Stimulated activated CD4-positive, alpha-beta T cell treated with anti-CD3 and anti-CD28 coated beads, Interleukin-1b, Interleukin-23, amount 100 ng/mL, for 1 hour (primary cell): ENCODE data around the gene PRSS22.

Experiments
- DNase-seq, 2 donors: peaks; one replicate each; pipeline ENCODE4 v3.0.0-alpha.2; 2020; ENCODE audit warnings: low read depth in 2 of 2

The PRSS22 gene

DNA sequence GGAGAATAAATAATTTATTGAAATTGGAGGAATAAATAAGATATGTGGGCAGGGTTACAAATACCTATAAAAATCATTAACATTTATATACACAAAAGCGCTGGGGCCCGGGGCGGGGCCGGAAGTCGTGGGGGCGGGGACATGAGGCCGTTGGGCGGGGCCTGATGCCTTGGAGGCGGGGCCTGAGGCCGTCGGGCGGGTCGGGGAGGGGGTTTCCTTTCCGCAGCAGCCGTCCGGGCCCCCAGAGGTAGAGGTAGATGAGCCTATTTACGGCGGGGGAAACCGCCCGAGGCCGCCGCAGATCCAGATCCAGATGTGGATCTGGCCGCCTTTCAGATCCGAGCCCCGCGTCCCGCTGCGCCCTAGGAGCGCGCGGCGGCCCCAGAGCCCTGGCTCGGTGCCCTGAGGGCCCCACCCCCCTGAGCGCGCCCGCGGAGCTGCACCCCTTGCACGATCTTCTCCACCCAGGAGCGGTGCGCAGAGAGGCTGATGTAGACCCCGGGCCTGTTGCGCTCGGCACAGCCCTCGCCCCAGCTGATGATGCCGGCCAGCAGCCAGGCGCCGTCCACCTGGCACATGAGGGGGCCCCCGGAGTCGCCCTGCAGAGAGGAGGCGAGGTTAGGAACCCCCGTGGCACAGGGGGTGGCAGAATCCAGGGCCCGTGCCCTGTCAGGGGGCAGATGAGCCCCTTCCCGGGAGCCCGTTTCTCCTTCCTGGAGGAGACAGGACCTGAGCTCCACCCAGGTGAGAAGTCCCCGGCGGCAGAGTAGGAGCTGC lies 5.1 kb downstream of the PRSS22 start:
- DNase-seq, result no peak

DNA sequence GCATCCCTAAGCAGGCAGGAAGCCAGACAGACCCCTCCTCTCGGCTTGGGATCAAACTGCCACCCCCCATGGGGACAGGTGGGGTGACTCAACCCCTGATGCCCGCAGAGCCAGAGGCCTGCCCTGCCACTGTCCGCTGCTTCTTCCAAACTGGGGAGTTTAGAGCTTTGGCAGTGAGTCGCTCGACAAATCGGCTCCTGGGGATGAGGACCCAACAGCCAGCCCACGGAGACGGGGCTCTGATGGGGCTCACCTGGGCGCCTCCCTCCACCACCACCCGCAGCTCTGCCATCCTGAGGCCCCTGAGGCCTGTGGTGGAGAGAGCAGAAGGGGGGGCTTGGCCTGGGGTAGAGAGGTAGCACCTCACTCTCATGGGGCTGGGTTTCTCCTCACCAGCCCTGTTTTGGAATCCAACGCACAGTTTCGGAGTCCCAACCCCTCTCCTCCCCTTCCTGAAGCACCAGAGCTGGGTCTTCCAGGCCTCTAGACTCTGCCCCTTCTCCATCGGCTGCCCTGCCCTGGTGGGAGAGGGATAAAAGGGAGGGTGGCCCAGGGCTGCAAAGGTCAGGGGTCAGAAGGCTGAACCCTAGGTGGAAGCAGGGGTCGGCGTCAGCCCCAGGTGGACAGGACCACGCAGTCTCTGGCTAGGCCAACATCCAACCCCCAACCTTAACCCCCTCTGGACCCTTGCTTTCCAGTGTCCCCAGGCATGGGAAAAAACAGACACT lies 5.8 kb downstream of the PRSS22 start:
- no peak for DNase-seq

DNA sequence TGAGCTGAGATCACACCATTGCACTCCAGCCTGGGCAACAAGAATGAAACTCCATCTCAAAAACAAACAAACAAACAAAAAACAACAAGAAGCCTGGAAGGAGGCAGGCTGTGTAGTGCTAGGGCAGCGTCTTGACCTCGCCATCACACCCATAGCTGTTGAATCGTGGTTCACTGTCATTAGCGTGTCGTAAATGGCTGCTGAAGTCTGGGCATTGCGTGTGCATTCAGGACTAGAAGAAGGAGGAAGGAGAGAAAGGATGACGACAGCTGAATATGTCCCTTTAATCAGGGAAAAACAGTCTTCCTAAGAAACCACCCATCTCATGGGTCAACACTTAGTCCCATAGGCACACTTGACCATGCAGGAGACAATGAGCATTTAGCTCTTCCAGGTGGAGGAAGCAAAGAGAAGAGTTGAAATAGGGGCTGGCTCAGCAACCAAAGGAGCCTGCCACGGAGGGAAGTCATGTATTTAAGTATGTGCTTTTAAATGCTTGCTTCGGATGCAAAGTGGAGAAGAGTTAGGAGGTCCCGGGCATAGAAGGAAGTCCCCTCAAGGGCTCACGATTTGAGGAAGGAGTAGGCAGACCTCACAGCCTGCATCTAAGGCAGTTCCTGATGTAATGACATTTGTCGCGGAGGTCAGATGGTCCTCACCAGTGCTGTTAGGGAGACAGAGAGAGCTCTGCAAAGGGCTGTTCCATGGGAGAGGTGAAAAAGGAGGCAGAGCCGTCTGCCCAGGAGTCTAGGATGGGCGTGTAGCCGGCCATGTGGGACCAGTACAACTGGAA lies 8.8 kb downstream of the PRSS22 start:
- no peak for DNase-seq

DNA sequence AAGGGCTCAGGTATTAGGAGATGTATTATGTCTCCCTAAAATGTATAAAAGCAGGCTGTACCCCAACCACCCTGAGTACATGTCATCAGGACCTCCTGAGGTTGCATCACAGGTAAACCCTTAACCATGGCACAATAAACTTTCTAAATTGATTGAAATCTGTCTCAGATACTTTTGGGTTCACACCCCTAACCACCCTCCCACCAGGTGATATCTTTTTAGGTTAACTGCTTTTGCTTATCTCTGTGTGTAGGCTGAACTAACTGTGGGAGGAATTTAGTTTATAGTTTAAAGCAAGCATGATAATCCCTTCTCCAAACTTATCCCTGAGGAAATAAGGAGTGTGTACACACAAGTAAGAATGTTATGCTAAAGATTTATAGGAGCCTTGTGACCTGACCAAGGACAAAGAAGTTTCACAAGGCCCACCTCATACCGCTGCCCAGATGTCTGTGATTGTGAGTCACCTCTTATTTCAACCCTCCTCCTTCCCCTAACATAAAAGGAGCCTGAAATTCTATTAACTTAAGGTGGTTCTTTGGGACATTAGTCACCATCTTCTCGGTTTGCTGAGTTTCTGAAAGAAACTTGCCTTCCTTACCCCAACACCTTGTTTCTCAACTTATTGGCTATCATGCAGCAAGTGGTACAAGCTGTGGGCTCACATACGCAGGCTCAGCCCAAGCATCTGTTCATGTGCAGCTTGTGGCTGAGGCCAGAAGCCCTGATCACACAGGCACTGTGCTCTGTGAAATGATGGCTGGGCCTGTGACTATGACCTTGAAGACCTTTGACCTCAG lies 11.3 kb downstream of the PRSS22 start:
- no peak for DNase-seq

DNA sequence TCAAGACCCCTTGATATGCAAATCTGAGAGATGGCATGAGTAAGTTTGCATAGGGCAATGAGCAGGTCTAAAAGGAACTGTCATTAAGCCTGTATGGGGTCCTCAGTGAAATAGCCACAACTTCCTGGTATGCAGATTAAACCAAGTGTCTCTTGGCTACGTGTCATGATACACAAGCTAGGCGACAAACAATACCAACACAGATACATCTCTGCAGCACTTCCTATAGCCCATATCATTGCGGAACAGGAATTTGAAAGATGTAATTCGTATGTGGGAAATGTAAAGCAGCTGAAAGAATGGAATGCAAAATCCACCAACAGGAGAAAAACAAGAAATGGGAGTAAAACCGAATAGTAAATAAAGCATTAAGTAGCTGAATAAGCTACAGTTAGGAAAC lies 12.9 kb downstream of the PRSS22 start:
- no peak for DNase-seq

DNA sequence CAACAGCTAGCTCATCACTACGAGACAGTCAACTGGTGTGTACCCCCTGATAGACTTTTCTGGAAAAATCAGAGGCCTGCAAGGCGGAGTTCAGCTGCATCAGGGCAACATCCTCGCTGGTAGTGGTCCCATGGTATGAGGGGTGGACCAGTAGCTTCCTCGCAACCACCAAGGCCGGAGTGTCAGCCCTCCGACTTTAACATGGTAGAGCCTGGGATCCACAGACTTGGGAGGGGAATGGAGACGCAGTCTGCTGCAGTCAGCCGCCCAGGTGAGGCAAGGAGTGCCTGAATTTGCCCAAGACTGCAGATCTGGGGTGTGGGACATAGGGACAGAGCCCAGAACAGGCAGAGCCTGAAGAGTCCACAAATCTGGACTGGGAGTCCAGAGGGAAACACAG lies 14.4 kb downstream of the PRSS22 start:
- no peak for DNase-seq

DNA sequence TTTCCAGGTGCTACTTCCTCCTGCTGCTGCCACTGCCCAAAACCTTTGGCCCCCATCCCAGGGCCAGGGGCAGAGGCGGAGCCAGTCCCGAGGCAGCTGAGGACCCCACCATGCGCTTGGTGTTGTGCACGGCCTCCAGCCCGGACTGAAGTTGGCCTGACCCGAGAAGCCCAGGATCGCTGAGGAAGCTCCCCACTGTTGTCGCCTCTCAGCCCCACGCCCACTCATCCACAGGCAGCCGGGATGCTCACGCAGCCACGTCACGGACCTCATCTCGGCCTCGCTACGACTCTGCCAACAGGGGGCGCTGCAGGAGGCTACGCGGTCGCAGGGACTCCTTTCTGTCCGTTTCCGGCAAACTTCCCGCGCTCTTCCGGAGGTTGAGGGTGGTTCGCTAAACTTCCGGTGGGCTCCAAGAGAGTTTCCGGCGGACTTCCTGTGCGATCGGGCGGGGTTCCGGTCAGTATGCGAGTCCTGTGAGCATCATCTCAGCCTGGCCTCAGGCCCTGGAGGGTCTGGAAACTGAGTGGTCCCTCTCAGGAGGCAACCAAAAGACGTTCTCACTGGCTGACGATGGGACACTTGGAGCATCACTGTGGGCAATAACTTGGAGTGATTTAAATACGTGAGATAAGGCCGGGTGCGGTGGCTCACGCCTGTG lies 15.5 kb downstream of the PRSS22 start:
- peak; percentile 32 to 62 for DNase-seq

DNA sequence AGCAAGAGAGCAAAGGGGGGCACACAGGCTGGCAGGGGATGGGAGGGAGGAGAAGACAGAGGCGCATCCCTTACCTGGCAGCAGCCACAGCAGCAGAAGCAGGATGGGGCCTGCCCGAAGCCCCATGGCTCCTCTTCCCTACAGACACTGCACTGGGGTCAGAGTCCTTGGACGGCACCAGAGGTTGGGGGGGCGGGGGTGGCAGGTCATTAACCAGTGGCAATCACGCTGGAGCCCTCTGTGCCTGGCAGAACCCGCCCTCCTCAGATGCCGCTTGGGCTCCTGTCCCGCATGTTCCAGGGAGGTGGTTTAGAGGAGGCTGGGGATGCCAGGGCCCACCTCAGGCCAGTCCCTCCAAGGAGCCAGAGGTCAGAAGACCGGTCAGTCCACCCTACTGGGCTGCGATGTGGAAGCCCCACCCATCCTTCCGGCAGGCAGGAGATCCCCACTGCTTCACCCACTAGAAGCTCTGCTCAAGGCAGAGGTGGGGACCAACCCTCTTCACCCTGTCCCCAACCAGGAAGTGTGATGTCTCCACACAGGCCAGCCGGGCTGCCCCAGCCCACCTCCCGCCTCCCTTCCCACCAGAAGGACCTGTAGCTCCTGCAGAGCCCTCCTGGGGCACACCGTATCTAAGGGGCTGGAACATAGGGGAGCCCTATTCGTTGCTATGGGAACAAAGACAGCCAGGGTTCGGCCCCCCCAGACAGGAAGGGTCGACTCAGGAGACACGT lies 16.2 kb downstream of the PRSS22 start:
- no peak for DNase-seq

DNA sequence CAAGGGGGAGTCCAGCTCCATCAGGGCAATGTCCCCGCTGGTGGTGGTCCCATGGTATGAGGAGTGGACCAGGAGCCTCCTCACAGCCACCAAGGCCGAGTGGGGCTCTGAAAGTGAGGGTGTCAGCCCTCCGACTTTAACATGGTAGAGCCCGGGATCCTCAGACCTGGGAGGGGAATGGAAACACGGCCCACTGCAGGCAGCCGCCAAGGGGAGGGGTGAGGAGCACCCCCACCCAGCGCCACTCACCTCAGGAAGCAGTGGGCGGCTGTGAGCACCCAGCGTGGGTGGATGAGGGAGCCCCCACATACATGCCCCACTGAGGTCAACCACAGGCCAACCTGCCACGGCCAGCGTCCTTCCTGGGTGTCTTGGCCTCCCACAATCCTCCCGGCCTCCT lies 17.1 kb downstream of the PRSS22 start:
- no peak for DNase-seq

DNA sequence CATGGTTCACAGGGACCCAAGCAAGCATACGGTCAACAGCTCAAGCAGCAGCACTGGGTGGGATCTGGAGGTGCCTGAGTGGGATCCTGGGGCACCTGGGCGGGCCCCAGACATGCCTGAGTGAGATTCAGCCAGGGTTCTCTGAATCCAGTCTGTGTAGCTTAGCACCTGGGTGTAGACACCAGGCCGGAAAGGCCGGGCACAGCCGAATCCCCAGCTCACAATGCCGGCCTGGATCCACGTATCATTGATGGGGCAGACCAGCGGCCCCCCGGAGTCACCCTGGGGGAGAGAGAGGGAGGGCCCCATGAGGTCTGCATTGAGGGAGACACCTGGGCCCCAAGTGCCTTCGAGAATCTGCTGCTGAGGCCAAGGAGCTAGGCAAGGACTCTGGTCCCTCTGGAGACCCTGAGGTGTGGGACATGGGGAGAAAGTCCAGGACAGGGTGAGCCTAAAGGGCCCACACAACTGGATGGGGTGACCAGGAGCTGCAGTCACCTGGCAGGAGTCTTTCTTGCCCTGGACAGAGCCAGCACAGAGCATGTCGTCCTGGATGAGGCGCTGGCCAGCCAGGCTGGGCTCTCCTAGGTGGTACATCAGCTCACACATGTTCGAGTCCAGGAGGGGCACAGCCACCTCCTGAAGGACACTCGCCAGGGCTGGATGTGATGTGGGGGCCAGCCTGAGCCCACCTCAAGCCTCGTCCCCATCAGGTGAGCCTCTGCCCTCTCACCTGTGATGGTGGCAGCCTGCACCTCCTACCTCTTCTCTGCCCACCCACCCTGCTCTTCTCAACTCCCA lies 18.1 kb downstream of the PRSS22 start:
- DNase-seq, result no peak

DNA sequence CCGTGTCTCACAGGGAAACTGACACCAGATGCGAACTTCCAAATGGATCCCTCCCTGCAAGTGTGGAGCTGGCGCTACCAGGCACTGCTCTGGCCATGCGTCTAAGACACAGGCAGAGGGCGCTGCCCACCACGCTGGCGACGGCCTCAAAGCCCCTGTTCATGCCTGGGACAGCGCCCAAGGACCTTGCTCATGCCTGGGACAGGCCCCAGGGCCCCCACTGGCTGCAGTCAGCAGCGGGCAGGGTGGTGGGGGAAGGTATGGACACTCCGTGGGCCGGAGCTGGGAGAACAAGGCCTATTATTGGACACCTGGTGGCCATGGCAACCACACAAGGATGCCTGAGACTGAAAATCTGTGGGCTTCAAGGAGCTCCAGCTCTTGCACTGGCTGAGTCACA lies 19.0 kb downstream of the PRSS22 start:
- peak in 1 of 2 donors; percentile 21 for DNase-seq

DNA sequence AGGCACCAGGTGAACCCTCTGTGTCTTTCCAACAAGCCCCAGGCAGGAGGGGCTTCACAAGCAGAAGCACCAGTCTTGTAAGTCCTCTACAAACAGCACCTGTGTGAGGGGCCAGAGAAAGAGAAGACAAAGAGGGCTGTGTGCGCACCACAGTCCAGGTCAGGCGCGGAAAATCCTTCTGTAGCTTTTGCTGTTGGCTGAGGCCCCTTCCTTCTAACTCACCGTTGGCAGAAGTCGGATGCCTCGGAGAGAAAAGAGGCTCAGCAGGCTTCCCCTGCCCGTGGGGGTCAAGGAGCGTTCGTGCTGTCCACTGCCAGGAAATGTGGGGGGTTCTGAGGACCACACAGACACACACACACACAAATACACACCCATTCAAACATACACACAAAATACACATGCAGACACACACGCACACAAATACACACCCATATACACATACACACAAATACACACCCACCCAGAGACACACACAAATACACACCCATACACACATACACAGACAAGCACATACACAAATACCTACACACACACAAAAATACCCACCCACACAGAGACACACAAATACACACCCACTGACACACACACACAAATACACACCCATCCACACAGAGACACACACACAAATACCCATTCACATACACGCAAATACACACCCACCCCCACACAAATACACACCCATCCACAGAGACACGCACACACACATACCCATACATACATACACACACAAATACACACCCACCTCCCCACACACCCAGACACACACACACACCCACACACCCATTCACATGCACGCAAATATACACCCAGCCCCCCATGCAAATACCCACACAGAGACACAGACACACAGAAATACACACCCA lies 21.1 kb downstream of the PRSS22 start:
- DNase-seq, result no peak

DNA sequence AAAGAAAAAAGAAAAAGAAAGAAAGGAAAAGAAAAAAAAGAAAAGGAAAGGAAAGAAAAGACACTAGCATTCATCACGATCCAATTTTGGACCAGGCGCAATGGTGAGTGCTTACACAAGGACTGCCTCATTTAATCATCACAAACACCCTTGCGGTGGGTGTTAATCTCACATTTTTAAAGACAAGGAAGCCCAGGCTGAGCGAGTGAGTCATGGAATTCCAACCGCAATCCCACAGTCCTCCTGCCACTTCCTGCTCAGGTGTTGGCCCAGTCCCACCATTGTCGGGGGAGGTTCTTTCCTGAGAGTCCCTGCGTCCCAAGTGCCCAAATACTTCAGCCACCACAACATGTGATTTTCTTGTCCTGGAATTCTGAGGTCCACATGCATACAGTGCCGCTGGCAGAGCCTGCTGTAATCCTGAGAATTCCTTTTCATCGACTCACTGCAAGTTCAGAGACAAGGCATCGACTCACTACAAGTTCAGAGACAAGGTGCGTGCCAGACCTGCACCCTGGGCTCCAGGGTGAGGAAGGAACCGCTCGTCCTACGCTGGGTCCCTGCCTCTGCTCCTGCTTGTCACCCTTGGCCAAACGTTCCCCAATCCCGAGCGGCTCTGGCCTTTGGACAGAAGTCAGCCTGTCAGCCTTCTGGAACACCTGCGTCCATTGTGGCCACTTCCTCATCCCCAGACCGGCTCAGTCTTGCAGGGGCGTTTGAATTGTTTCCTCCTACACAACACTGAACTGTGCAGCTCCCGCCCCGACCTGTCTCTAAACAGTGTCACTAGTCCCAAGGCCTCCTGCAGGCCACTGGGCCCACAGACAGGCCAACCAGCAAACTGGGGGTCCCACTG lies 22.1 kb downstream of the PRSS22 start:
- no peak for DNase-seq

DNA sequence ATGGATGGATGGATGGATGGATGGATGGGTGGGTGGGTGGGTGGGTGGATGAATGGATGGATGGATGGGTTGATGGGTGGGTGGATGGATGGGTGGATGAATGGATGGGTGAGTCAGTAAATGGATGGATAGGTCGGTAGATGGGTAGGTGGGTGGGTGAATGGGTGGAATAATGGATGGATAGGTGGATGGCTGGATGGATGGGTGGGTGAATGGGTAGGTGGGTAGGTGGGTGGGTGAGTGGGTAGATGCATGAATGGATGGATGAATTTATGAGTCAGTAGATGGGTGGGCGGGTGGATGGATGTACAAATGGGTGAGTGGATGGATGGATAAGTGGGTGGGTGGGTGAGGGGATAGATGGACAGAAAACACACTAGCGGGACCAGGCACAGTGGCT lies 23.0 kb downstream of the PRSS22 start:
- DNase-seq, result no peak

DNA sequence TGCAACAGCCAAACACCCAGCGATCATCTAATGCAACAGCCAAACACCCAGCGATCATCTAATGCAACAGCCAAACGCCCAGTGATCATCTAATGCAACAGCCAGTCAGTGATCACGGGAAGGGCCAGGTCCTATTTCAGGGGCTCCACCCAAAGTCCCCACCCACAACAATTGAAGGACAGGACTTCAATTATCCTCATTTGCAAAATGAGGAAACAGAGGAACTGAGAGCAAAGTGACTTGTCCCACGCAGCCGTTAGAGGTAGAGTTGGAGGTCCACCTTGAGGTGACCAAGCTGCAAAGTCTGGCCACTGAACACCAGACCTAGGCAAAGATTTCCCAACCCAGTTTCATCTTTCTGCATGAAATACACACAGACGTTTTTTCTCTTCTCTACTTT lies 24.2 kb downstream of the PRSS22 start:
- DNase-seq, result no peak

DNA sequence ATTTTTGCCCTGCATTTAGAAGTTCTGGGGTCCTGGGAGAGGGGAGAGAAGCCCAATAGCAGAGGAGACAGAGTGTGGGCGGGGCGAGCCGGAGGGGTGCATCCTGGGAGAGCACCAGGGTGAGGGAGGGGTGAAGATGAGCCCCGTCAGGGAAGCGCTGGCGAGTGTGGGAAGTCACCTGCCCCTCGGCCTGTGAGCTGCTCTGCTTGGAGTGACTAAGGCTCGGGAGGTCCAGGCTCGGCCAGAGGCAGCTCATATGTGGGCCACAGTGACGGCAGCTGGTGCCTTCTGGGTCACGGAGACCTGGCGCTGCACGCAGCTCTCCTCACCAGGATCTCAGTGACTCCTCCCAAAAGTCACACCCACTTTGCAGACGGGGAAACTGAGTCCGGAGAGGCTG lies 26.8 kb downstream of the PRSS22 start:
- DNase-seq, result no peak

DNA sequence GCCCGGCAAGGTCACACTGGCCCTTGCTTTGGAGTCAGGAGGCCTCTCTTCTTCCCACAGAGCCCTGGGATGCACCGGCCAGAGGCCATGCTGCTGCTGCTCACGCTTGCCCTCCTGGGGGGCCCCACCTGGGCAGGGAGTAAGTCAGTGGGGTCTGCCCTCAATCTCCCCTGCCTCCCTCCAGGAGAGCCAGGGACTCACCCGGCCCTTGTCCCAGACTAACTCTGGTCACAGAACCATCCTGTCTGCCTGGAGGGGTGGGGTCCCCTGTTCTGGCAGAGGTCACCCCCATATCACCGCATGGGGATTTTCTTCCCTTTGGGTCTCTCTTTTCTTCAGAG lies 27.6 kb downstream of the PRSS22 start:
- DNase-seq, result no peak
